WI38 (cell line): ENCODE measurements around the gene DNAJC11.

Experiments
- H3K4me3 ChIP-seq: 2 replicates; pipeline ENCODE4 v1.5.1; 2011; ENCODE audit warnings: low read depth, mild to moderate bottlenecking, control low read depth, low read length
- CTCF ChIP-seq: IDR thresholded peaks from 2 replicates; pipeline ENCODE4 v1.5.1; 2012; ENCODE audit warnings: low read depth, mild to moderate bottlenecking, control low read depth, low read length

The DNAJC11 gene

GRCh38 chr1:6600410-6601048 lies 101.1 kb downstream of the DNAJC11 start:
- no peak for TF ChIP-seq CTCF
- H3K4me3 ChIP-seq, result peak overlapping the region; percentile 91

GRCh38 chr1:6599991-6600390 lies 101.6 kb downstream of the DNAJC11 start:
- H3K4me3 ChIP-seq, result peak overlapping the region; percentile 91

GRCh38 chr1:6599141-6599975 lies 102.3 kb downstream of the DNAJC11 start:
- H3K4me3 ChIP-seq, result no peak overlapping the region
- TF ChIP-seq CTCF, result no peak

- no peak overlapping the region for H3K4me3 ChIP-seq
- no peak for TF ChIP-seq CTCF
These were observed 103.9 kb downstream of the DNAJC11 start for GRCh38 chr1:6597777-6598131.

- no peak overlapping the region for H3K4me3 ChIP-seq
- TF ChIP-seq CTCF, result no peak
These were observed 104.5 kb downstream of the DNAJC11 start for GRCh38 chr1:6596886-6597776.

GRCh38 chr1:6596351-6596750 lies 105.3 kb downstream of the DNAJC11 start:
- TF ChIP-seq CTCF, result no peak
- H3K4me3 ChIP-seq, result no peak overlapping the region

- TF ChIP-seq CTCF, result no peak
- H3K4me3 ChIP-seq, result no peak overlapping the region
These were observed 106.5 kb downstream of the DNAJC11 start for GRCh38 chr1:6594977-6595740.
